Hepatocyte (in vitro differentiated cells): ENCODE data around the gene SIK3.

Source experiments
- CTCF ChIP-seq: fragments of 200-600 bp; sonication (generic); IDR thresholded peaks from 2 replicates; pipeline ENCODE4 v1.5.1; 2016; ENCODE audit warnings: antibody characterized with exemption, mild to moderate bottlenecking; ENCODE audit not compliant: poor library complexity
- EZH2 ChIP-seq: fragments of 200-600 bp; sonication (generic); IDR thresholded peaks from 2 replicates; pipeline ENCODE4 v1.6.1; 2016; ENCODE audit warnings: antibody characterized with exemption, mild to moderate bottlenecking, borderline replicate concordance
- EZH2phosphoT487 ChIP-seq: fragments of 200-600 bp; sonication (generic); IDR thresholded peaks from one replicate; pipeline ENCODE4 v1.6.1; 2018; ENCODE audit warnings: antibody characterized with exemption, mild to moderate bottlenecking, low read depth, moderate library complexity; ENCODE audit not compliant: unreplicated experiment, severe bottlenecking

- TF ChIP-seq EZH2phosphoT487 (no peak), CTCF (no peak), EZH2 (no peak)
Observed at GRCh38 chr11:117084992-117085391, 13.2 kb downstream of the SIK3 start.
